SKM-1 (cell line): ENCODE data around the gene SPATA31D3.
"Not testable (repeated sequence)": the region's sequence is repeated elsewhere in the genome, so short reads cannot be mapped to it uniquely, and the experiment has no call there.

Source experiments
- DNase-seq: peaks from one replicate; lab custom pipeline; 2025; ENCODE audit not compliant: unreplicated experiment; lab: John Stamatoyannopoulos, UW

The SPATA31D3 gene

GRCh38 chr9:81976351-81976750 lies 33.1 kb downstream of the SPATA31D3 start:
- DNase-seq, result no peak

GRCh38 chr9:81979196-81979595 lies 35.9 kb downstream of the SPATA31D3 start:
- no peak for DNase-seq

GRCh38 chr9:81980568-81980967 lies 37.3 kb downstream of the SPATA31D3 start:
- DNase-seq, result no peak

- DNase-seq, result no peak
Observed at GRCh38 chr9:81981883-81982282, 38.6 kb downstream of the SPATA31D3 start.

GRCh38 chr9:81984928-81985327 lies 41.6 kb downstream of the SPATA31D3 start:
- no peak for DNase-seq

GRCh38 chr9:81986051-81986450 lies 42.8 kb downstream of the SPATA31D3 start:
- no peak for DNase-seq

- DNase-seq, result not testable (repeated sequence)
Observed at GRCh38 chr9:81988472-81988871, 45.2 kb downstream of the SPATA31D3 start, which contains the start of gene SPATA31D1. Gene SPATA31D1, plus strand, starts transcription at chr9:81988772. Its CDS starts 47 bp downstream, at chr9:81988819.

- DNase-seq, result no peak
Observed at GRCh38 chr9:81989700-81990099, 46.4 kb downstream of the SPATA31D3 start.

- no peak for DNase-seq
Observed at GRCh38 chr9:81993656-81994055, 50.4 kb downstream of the SPATA31D3 start.
